Osteoblast (primary cell): ENCODE data around the gene PIEZO2. TPM values are rescaled to one million over a fixed set of nuclear protein-coding genes. Genes with fewer than 3 reads are reported as not detected.

ENCODE experiments used
- DNase-seq: peaks from one replicate; pipeline ENCODE4 v3.0.0; 2011; ENCODE audit warnings: low spot score, mixed read lengths; ENCODE audit not compliant: insufficient read length; ENCODE audit errors: missing footprints
- H2AFZ ChIP-seq: 2 replicates; pipeline ENCODE4 v1.6.0; 2011; ENCODE audit warnings: mild to moderate bottlenecking, low read length
- H3K27ac ChIP-seq: 2 replicates; pipeline ENCODE4 v1.5.1; 2011; ENCODE audit warnings: mild to moderate bottlenecking, low read depth, low read length, moderate library complexity
- H3K27me3 ChIP-seq: 2 replicates; pipeline ENCODE4 v1.6.0; 2012; ENCODE audit warnings: mild to moderate bottlenecking, control low read depth, inconsistent platforms, low read length, moderate library complexity; ENCODE audit not compliant: insufficient read depth
- H3K36me3 ChIP-seq: 2 replicates; pipeline ENCODE4 v1.5.1; 2011; ENCODE audit warnings: mild to moderate bottlenecking, low read length, control low read depth, moderate library complexity; ENCODE audit not compliant: insufficient read depth
- H3K4me1 ChIP-seq: 2 replicates; pipeline ENCODE4 v1.5.1; 2011; ENCODE audit warnings: mild to moderate bottlenecking, low read length, control low read depth, moderate library complexity; ENCODE audit not compliant: insufficient read depth
- H3K4me2 ChIP-seq: 2 replicates; pipeline ENCODE4 v1.6.0; 2011; ENCODE audit warnings: mild to moderate bottlenecking, low read length; ENCODE audit not compliant: insufficient read depth
- H3K4me3 ChIP-seq: fragments of 200-600 bp; sonication (generic); 3 replicates; pipeline ENCODE4 v1.5.1; 2012; ENCODE audit warnings: mild to moderate bottlenecking, low read length, inconsistent platforms; ENCODE audit not compliant: insufficient read depth
- H3K79me2 ChIP-seq: 2 replicates; pipeline ENCODE4 v1.6.0; 2012; ENCODE audit warnings: mild to moderate bottlenecking, low read length, control low read depth, inconsistent platforms; ENCODE audit not compliant: insufficient read depth
- H3K9me3 ChIP-seq: 2 replicates; pipeline ENCODE4 v1.5.1; 2011; ENCODE audit warnings: low read depth, low read length, control low read depth
- H4K20me1 ChIP-seq: 2 replicates; pipeline ENCODE4 v1.6.0; 2012; ENCODE audit warnings: mild to moderate bottlenecking, low read length, control low read depth; ENCODE audit not compliant: insufficient read depth
- total RNA-seq: library from RNA; depleted of rRNA; stranded (reverse); fragments of >200 nt; gene quantifications from 2 replicates; pipeline ENCODE4 v1.2.3, GENCODE V29; 2012
- TF ChIP-seq, protein P1 (sequence below): IDR thresholded peaks from 2 replicates; pipeline ENCODE4 v1.5.1; 2011; ENCODE audit warnings: mild to moderate bottlenecking, low read depth, low read length, moderate library complexity; ENCODE audit errors: extremely low read depth

PIEZO2 gene
- total RNA-seq, 1 donor, result 46.7 TPM

- Histone ChIP-seq H3K9me3 (no peaks in the 10 kb centered on the region), H3K4me1 (no peaks in the 10 kb centered on the region), H3K27me3 (no peaks in the 10 kb centered on the region), H4K20me1 (no peaks in the 10 kb centered on the region), H3K4me2 (no peak overlapping the region), H3K36me3 (no peaks in the 10 kb centered on the region), H3K4me3 (no peak overlapping the region), H3K79me2 (no peaks in the 10 kb centered on the region), H2AFZ (no peak overlapping the region), H3K27ac (no peak overlapping the region)
- DNase-seq, result no peak
- TF ChIP-seq, protein P1, sequence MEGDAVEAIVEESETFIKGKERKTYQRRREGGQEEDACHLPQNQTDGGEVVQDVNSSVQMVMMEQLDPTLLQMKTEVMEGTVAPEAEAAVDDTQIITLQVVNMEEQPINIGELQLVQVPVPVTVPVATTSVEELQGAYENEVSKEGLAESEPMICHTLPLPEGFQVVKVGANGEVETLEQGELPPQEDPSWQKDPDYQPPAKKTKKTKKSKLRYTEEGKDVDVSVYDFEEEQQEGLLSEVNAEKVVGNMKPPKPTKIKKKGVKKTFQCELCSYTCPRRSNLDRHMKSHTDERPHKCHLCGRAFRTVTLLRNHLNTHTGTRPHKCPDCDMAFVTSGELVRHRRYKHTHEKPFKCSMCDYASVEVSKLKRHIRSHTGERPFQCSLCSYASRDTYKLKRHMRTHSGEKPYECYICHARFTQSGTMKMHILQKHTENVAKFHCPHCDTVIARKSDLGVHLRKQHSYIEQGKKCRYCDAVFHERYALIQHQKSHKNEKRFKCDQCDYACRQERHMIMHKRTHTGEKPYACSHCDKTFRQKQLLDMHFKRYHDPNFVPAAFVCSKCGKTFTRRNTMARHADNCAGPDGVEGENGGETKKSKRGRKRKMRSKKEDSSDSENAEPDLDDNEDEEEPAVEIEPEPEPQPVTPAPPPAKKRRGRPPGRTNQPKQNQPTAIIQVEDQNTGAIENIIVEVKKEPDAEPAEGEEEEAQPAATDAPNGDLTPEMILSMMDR, result no peak
Observed at GRCh38 chr18:10833656-10834055, 315.7 kb downstream of the PIEZO2 start.

GRCh38 chr18:10826400-10826799, 323.0 kb downstream of the PIEZO2 start:
- Histone ChIP-seq H3K79me2 (no peaks in the 10 kb centered on the region), H3K4me1 (no peaks in the 10 kb centered on the region), H3K27ac (no peak overlapping the region), H3K4me2 (no peak overlapping the region), H3K27me3 (no peaks in the 10 kb centered on the region), H3K9me3 (no peaks in the 10 kb centered on the region), H3K36me3 (no peaks in the 10 kb centered on the region), H4K20me1 (no peaks in the 10 kb centered on the region), H3K4me3 (no peak overlapping the region), H2AFZ (no peak overlapping the region)
- TF ChIP-seq, protein P1, result no peak
- DNase-seq, result no peak

DNA sequence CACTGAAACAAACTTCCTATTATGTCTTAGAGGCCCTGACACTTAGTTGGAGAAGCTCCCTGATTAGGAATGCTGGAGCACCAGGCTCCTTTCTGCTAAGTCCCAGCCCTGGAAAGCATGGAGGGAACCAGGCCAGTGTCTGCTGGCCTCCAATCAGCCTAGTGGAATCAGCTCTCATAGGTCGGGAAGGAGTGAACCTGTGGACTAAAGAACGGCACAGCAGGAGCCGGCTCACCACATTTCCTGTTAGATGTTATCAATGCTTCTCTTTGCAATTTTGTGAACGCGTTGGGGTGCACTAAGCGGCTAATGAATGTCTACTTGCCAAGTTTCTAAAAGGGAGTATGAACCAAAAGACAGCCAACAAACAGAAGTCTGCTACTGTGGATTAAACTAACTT, 326.9 kb downstream of the PIEZO2 start:
- Histone ChIP-seq H3K27me3 (no peaks in the 10 kb centered on the region), H2AFZ (no peak overlapping the region), H3K27ac (no peak overlapping the region), H4K20me1 (no peaks in the 10 kb centered on the region), H3K4me2 (no peak overlapping the region), H3K4me1 (no peaks in the 10 kb centered on the region), H3K4me3 (no peak overlapping the region), H3K79me2 (no peaks in the 10 kb centered on the region), H3K9me3 (peaks cover 1% of the 10 kb centered on the region), H3K36me3 (no peaks in the 10 kb centered on the region)
- DNase-seq, result no peak
- TF ChIP-seq, protein P1, result no peak

DNA sequence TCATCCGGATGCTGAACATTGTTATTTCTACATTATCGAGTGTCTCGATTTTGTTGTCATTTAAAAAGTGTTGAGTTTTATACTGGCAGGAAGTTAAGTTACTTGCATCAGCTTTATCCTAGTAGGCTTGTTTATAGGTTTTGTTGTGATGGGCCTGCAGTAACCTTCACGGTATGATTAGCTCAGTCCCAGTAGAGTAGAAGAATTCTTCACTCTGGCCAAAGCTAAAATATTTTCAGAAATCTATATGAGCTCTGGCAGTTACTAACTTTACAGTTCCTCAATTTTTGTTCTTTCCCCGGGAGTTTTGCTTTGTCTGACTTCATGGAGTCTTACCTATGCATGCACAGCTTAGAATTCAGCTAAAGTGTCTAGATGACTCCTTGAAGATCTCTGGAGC, 328.7 kb downstream of the PIEZO2 start:
- H3K79me2 ChIP-seq, result no peaks in the 10 kb centered on the region
- H3K4me3 ChIP-seq, result no peak overlapping the region
- H3K27ac ChIP-seq, result no peak overlapping the region
- H3K4me2 ChIP-seq, result no peak overlapping the region
- H3K4me1 ChIP-seq, result no peaks in the 10 kb centered on the region
- no peaks in the 10 kb centered on the region for H4K20me1 ChIP-seq
- no peak for DNase-seq
- H3K27me3 ChIP-seq, result no peaks in the 10 kb centered on the region
- no peak overlapping the region for H2AFZ ChIP-seq
- peaks cover 1% of the 10 kb centered on the region for H3K9me3 ChIP-seq
- TF ChIP-seq, protein P1, result no peak
- H3K36me3 ChIP-seq, result no peaks in the 10 kb centered on the region
